ENCODE results near the gene STPG1. TPM values are rescaled to one million over a fixed set of nuclear protein-coding genes. Genes with fewer than 3 reads are reported as not detected.

The STPG1 gene
- total RNA-seq, 1 donor from 2014 or later = 3.8 TPM

GRCh38 chr1:24441996-24442668 lies 28.6 kb upstream of the STPG1 start:
- DNase-seq = no peak
- intact Hi-C loops (cut with micrococcal nuclease) = no loop called here
- Mint-ChIP-seq H3K36me3 (ENCODE audit: low read depth) (peaks cover 41% of the 10 kb centered on the region), H3K27ac (no peak overlapping the region), H3K4me1 (peaks cover 3% of the 10 kb centered on the region), H3K4me3 (no peak overlapping the region), H3K27me3 (no peaks in the 10 kb centered on the region), H3K9me3 (no peaks in the 10 kb centered on the region)

- H3K9me3 Mint-ChIP-seq = no peaks in the 10 kb centered on the region
- peaks cover 3% of the 10 kb centered on the region for H3K4me1 Mint-ChIP-seq
- DNase-seq = no peak
- intact Hi-C loops (cut with micrococcal nuclease) = no loop called here
- no peak overlapping the region for H3K27ac Mint-ChIP-seq
- peaks cover 36% of the 10 kb centered on the region for H3K36me3 Mint-ChIP-seq (ENCODE audit: low read depth)
- H3K27me3 Mint-ChIP-seq = no peaks in the 10 kb centered on the region
- H3K4me3 Mint-ChIP-seq = no peak overlapping the region
Measured at GRCh38 chr1:24441480-24441879, 27.9 kb upstream of the STPG1 start.

- DNase-seq = no peak
- intact Hi-C loops (cut with micrococcal nuclease) = no loop called here
- no peaks in the 10 kb centered on the region for H3K9me3 Mint-ChIP-seq
- H3K4me1 Mint-ChIP-seq = peaks cover 4% of the 10 kb centered on the region
- H3K4me3 Mint-ChIP-seq = no peak overlapping the region
- peaks cover 30% of the 10 kb centered on the region for H3K36me3 Mint-ChIP-seq (ENCODE audit: low read depth)
- H3K27ac Mint-ChIP-seq = no peak overlapping the region
- no peaks in the 10 kb centered on the region for H3K27me3 Mint-ChIP-seq
Measured at GRCh38 chr1:24440436-24440835, 26.9 kb upstream of the STPG1 start.

- Mint-ChIP-seq H3K36me3 (ENCODE audit: low read depth) (peaks cover 30% of the 10 kb centered on the region), H3K9me3 (no peaks in the 10 kb centered on the region), H3K27ac (no peak overlapping the region), H3K4me1 (peaks cover 8% of the 10 kb centered on the region), H3K4me3 (no peak overlapping the region), H3K27me3 (no peaks in the 10 kb centered on the region)
- intact Hi-C loops (cut with micrococcal nuclease) = no loop called here
- no peak for DNase-seq
Measured at GRCh38 chr1:24438423-24438901, 24.9 kb upstream of the STPG1 start.

GRCh38 chr1:24437631-24438396 lies 24.2 kb upstream of the STPG1 start:
- intact Hi-C loops (cut with micrococcal nuclease) = no loop called here
- Mint-ChIP-seq H3K36me3 (ENCODE audit: low read depth) (peaks cover 34% of the 10 kb centered on the region), H3K27ac (no peak overlapping the region), H3K27me3 (no peaks in the 10 kb centered on the region), H3K4me1 (peaks cover 8% of the 10 kb centered on the region), H3K9me3 (no peaks in the 10 kb centered on the region), H3K4me3 (no peak overlapping the region)
- no peak for DNase-seq

- H3K4me3 Mint-ChIP-seq = no peak overlapping the region
- H3K27ac Mint-ChIP-seq = no peak overlapping the region
- no peak for DNase-seq
- no peaks in the 10 kb centered on the region for H3K27me3 Mint-ChIP-seq
- H3K36me3 Mint-ChIP-seq (ENCODE audit: low read depth) = peaks cover 35% of the 10 kb centered on the region
- intact Hi-C loops (cut with micrococcal nuclease) = no loop called here
- no peaks in the 10 kb centered on the region for H3K9me3 Mint-ChIP-seq
- peaks cover 8% of the 10 kb centered on the region for H3K4me1 Mint-ChIP-seq
Measured at GRCh38 chr1:24435782-24436365, 22.3 kb upstream of the STPG1 start.

- intact Hi-C loops (cut with micrococcal nuclease) = no loop called here
- DNase-seq = no peak
- Mint-ChIP-seq H3K36me3 (ENCODE audit: low read depth) (peaks cover 47% of the 10 kb centered on the region), H3K4me3 (no peak overlapping the region), H3K27me3 (no peaks in the 10 kb centered on the region), H3K9me3 (no peaks in the 10 kb centered on the region), H3K27ac (peak overlapping the region; percentile 39), H3K4me1 (peaks cover 17% of the 10 kb centered on the region)
Measured at GRCh38 chr1:24427545-24427862, 13.9 kb upstream of the STPG1 start.

GRCh38 chr1:24426744-24427544 lies 13.4 kb upstream of the STPG1 start:
- intact Hi-C loops (cut with micrococcal nuclease) = no loop called here
- no peak for DNase-seq
- peaks cover 52% of the 10 kb centered on the region for H3K36me3 Mint-ChIP-seq (ENCODE audit: low read depth)
- H3K9me3 Mint-ChIP-seq = no peaks in the 10 kb centered on the region
- no peak overlapping the region for H3K27ac Mint-ChIP-seq
- H3K27me3 Mint-ChIP-seq = no peaks in the 10 kb centered on the region
- H3K4me1 Mint-ChIP-seq = peaks cover 21% of the 10 kb centered on the region
- H3K4me3 Mint-ChIP-seq = no peak overlapping the region

GRCh38 chr1:24425922-24426321 lies 12.3 kb upstream of the STPG1 start:
- DNase-seq = peak; percentile 42
- Mint-ChIP-seq H3K9me3 (no peaks in the 10 kb centered on the region), H3K4me1 (peaks cover 21% of the 10 kb centered on the region), H3K27me3 (no peaks in the 10 kb centered on the region), H3K36me3 (ENCODE audit: low read depth) (peaks cover 54% of the 10 kb centered on the region), H3K4me3 (no peak overlapping the region), H3K27ac (no peak overlapping the region)
- intact Hi-C loops (cut with micrococcal nuclease) = no loop called here

GRCh38 chr1:24425441-24425840 lies 11.9 kb upstream of the STPG1 start:
- peaks cover 23% of the 10 kb centered on the region for H3K4me1 Mint-ChIP-seq
- H3K36me3 Mint-ChIP-seq (ENCODE audit: low read depth) = peaks cover 56% of the 10 kb centered on the region
- H3K27me3 Mint-ChIP-seq = no peaks in the 10 kb centered on the region
- intact Hi-C loops (cut with micrococcal nuclease) = no loop called here
- no peak for DNase-seq
- no peaks in the 10 kb centered on the region for H3K9me3 Mint-ChIP-seq
- H3K4me3 Mint-ChIP-seq = no peak overlapping the region
- H3K27ac Mint-ChIP-seq = no peak overlapping the region

- intact Hi-C loops (cut with micrococcal nuclease) = no loop called here
- H3K36me3 Mint-ChIP-seq (ENCODE audit: low read depth) = peaks cover 59% of the 10 kb centered on the region
Measured at GRCh38 chr1:24424990-24425389, 11.4 kb upstream of the STPG1 start.

GRCh38 chr1:24424207-24424606 lies 10.6 kb upstream of the STPG1 start:
- H3K36me3 Mint-ChIP-seq (ENCODE audit: low read depth) = peaks cover 66% of the 10 kb centered on the region
- peak; percentile 53 for DNase-seq
- H3K4me3 Mint-ChIP-seq = no peak overlapping the region
- H3K27ac Mint-ChIP-seq = peak overlapping the region; percentile 27
- peaks cover 27% of the 10 kb centered on the region for H3K4me1 Mint-ChIP-seq
- H3K9me3 Mint-ChIP-seq = no peaks in the 10 kb centered on the region
- H3K27me3 Mint-ChIP-seq = no peaks in the 10 kb centered on the region
- intact Hi-C loops (cut with micrococcal nuclease) = no loop called here

More at GRCh38 chr1:24424990-24425389, 11.4 kb upstream of the STPG1 start:
- H3K27ac Mint-ChIP-seq = no peak overlapping the region
- no peaks in the 10 kb centered on the region for H3K9me3 Mint-ChIP-seq
- no peaks in the 10 kb centered on the region for H3K27me3 Mint-ChIP-seq
- peaks cover 23% of the 10 kb centered on the region for H3K4me1 Mint-ChIP-seq
- no peak overlapping the region for H3K4me3 Mint-ChIP-seq
- DNase-seq = no peak

- intact Hi-C loops (cut with micrococcal nuclease) = no loop called here
- DNase-seq = peak; percentile 40
- H3K27ac Mint-ChIP-seq = no peak overlapping the region
- H3K27me3 Mint-ChIP-seq = no peaks in the 10 kb centered on the region
- no peaks in the 10 kb centered on the region for H3K9me3 Mint-ChIP-seq
- peaks cover 44% of the 10 kb centered on the region for H3K4me1 Mint-ChIP-seq
- peaks cover 59% of the 10 kb centered on the region for H3K36me3 Mint-ChIP-seq (ENCODE audit: low read depth)
- no peak overlapping the region for H3K4me3 Mint-ChIP-seq
Measured at GRCh38 chr1:24421502-24421901, 7.9 kb upstream of the STPG1 start.

- Mint-ChIP-seq H3K9me3 (no peaks in the 10 kb centered on the region), H3K36me3 (ENCODE audit: low read depth) (peaks cover 54% of the 10 kb centered on the region), H3K27me3 (no peaks in the 10 kb centered on the region), H3K4me1 (peaks cover 51% of the 10 kb centered on the region), H3K27ac (no peak overlapping the region), H3K4me3 (no peak overlapping the region)
- DNase-seq = peak; percentile 45
- intact Hi-C loops (cut with micrococcal nuclease) = no loop called here
Measured at GRCh38 chr1:24420547-24420946, 7.0 kb upstream of the STPG1 start.

Measured in activated CD4-positive, alpha-beta T cell treated with anti-CD3 and anti-CD28 coated beads, Interleukin-2, amount 10 ng/mL, durations not matched to agents 24 days and 14 days (primary cell).